A673 (cell line): ENCODE results near the gene FOXP2. TPM values are rescaled to one million over a fixed set of nuclear protein-coding genes. Genes with fewer than 3 reads are reported as not detected.

Experiments
- BruUV-seq: library from RNA; stranded (reverse); fragments of 400-500 nt; replicated peaks from 2 replicates; lab custom pipeline; 2021; lab: Mats Ljungman, UMichigan
- CTCF ChIA-PET: fragments of 300-600 bp; sonication (Branson Sonifier 250); formaldehyde crosslinking; loops from one replicate; lab custom pipeline; 2022; ENCODE audit warnings: antibody characterized with exemption; lab: Charles Lee
- POLR2A ChIA-PET: fragments of 300-600 bp; sonication (Branson Sonifier 250); formaldehyde crosslinking; loops from one replicate; lab custom pipeline; 2022; ENCODE audit warnings: antibody characterized with exemption; ENCODE audit not compliant: low non-redundant PET; lab: Charles Lee
- DNase-seq: peaks from one replicate; pipeline ENCODE4 v3.0.0-alpha.2; 2015; ENCODE audit warnings: low spot score
- H3K27ac ChIP-seq: fragments of 200-600 bp; sonication (generic); 2 replicates; pipeline ENCODE4 v1.5.1; 2016; ENCODE audit warnings: mixed run types, low read depth, mild to moderate bottlenecking, mixed read lengths, antibody characterized with exemption, low read length; ENCODE audit not compliant: poor library complexity, severe bottlenecking
- H3K27me3 ChIP-seq: fragments of 200-600 bp; sonication (generic); replicated peaks from 2 replicates; pipeline ENCODE4 v1.6.1; 2017; ENCODE audit warnings: mixed run types, low read depth, mild to moderate bottlenecking, mixed read lengths, antibody characterized with exemption, low read length; ENCODE audit not compliant: insufficient read depth, poor library complexity
- H3K36me3 ChIP-seq: fragments of 200-600 bp; sonication (generic); 2 replicates; pipeline ENCODE4 v1.6.1; 2016; ENCODE audit warnings: mixed run types, mild to moderate bottlenecking, mixed read lengths, antibody characterized with exemption, low read length; ENCODE audit not compliant: insufficient read depth, poor library complexity, severe bottlenecking
- H3K4me1 ChIP-seq: fragments of 200-600 bp; sonication (generic); 2 replicates; pipeline ENCODE4 v1.6.1; 2017; ENCODE audit warnings: mixed run types, mild to moderate bottlenecking, mixed read lengths, antibody characterized with exemption, low read length; ENCODE audit not compliant: insufficient read depth, poor library complexity, severe bottlenecking
- H3K4me3 ChIP-seq: fragments of 200-600 bp; sonication (generic); 2 replicates; pipeline ENCODE4 v1.5.1; 2016; ENCODE audit warnings: low read depth, mixed run types, mild to moderate bottlenecking, mixed read lengths, low read length; ENCODE audit not compliant: poor library complexity, severe bottlenecking
- H3K9me3 ChIP-seq: fragments of 200-600 bp; sonication (generic); 2 replicates; pipeline ENCODE4 v1.6.1; 2016; ENCODE audit warnings: mixed run types, low read depth, mild to moderate bottlenecking, mixed read lengths, antibody characterized with exemption, low read length; ENCODE audit not compliant: poor library complexity, severe bottlenecking
- CTCF ChIP-seq: fragments of 300-800, 200-600 bp; sonication (generic); conservative IDR thresholded peaks from 2 replicates; pipeline ENCODE4 v1.5.1; 2017; ENCODE audit warnings: low read depth, mild to moderate bottlenecking, antibody characterized with exemption, low read length, moderate library complexity, mixed read lengths
- EZH2 ChIP-seq: fragments of 200-600 bp; sonication (generic); IDR thresholded peaks from 2 replicates; pipeline ENCODE4 v1.6.1; 2017; ENCODE audit warnings: borderline replicate concordance, low read depth, mild to moderate bottlenecking, mixed read lengths, antibody characterized with exemption, low read length; ENCODE audit not compliant: poor library complexity, severe bottlenecking
- intact Hi-C: fragments of 100-400 bp; cut with micrococcal nuclease; formaldehyde crosslinking; loops from one replicate; pipeline ENCODE4 v1.10.0; 2022; ENCODE audit not compliant: unreplicated experiment
- total RNA-seq: library from RNA; stranded (reverse); gene quantifications from 2 replicates; pipeline ENCODE4 v1.2.3, GENCODE V29; 2021

FOXP2 gene
- total RNA-seq, 1 experiment from 2014 or later: not detected

- no peak overlapping the region for H3K4me3 ChIP-seq
- no peak for TF ChIP-seq CTCF
- no peak for TF ChIP-seq EZH2
- no peaks in the 10 kb centered on the region for H3K9me3 ChIP-seq
- no peak for DNase-seq
- ChIA-PET POLR2A (no interaction called here), CTCF (no interaction called here)
- peaks cover 20% of the 10 kb centered on the region for H3K27me3 ChIP-seq
- intact Hi-C loops: no loop called here
- H3K4me1 ChIP-seq: no peaks in the 10 kb centered on the region
- BruUV-seq: no TSS peak
- H3K36me3 ChIP-seq: no peaks in the 10 kb centered on the region
- H3K27ac ChIP-seq: no peak overlapping the region
These were observed 26.6 kb upstream of the FOXP2 start for GRCh38 chr7:114388021-114388420.

- ChIA-PET CTCF (no interaction called here), POLR2A (no interaction called here)
- H3K4me3 ChIP-seq: no peak overlapping the region
- no peaks in the 10 kb centered on the region for H3K36me3 ChIP-seq
- TF ChIP-seq CTCF (no peak), EZH2 (no peak)
- H3K9me3 ChIP-seq: no peaks in the 10 kb centered on the region
- no peak for DNase-seq
- H3K27me3 ChIP-seq: peaks cover 20% of the 10 kb centered on the region
- intact Hi-C loops: no loop called here
- BruUV-seq: no TSS peak
- no peaks in the 10 kb centered on the region for H3K4me1 ChIP-seq
- no peak overlapping the region for H3K27ac ChIP-seq
These were observed 21.9 kb upstream of the FOXP2 start for GRCh38 chr7:114392686-114393085.

- no peak overlapping the region for H3K27ac ChIP-seq
- no peaks in the 10 kb centered on the region for H3K36me3 ChIP-seq
- POLR2A ChIA-PET: no interaction called here
- H3K9me3 ChIP-seq: no peaks in the 10 kb centered on the region
- BruUV-seq: no TSS peak
- DNase-seq: no peak
- no peaks in the 10 kb centered on the region for H3K4me1 ChIP-seq
- no peak for TF ChIP-seq CTCF
- no peak for TF ChIP-seq EZH2
- H3K4me3 ChIP-seq: no peak overlapping the region
- intact Hi-C loops: loop anchor here (10.0 kb wide), 1 partner anchor 378 kb away; no protein-coding TSS in a partner anchor
- peaks cover 35% of the 10 kb centered on the region for H3K27me3 ChIP-seq
- CTCF ChIA-PET: no interaction called here
These were observed 11.6 kb upstream of the FOXP2 start for GRCh38 chr7:114402876-114403635.
